ENCODE measurements around the gene PHF12.

DNA sequence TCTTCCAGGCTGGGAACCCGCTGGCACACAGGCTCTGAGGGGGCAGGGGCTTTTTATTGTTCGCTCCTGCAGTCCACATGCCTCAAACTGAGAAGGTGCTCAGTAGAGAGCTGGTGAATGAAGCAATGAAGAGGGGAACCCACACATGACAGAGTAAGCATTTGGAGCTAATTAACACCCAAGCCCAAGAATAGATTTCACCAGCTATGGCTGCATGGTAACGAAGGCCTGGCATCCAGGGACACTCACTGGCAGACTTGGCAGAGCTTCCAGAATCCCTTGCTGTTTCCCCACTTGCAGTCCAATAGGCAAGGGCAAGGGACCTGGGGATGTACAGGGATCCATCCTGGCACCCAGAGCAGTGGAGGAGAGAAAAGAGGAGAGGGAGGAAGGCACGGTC is 66.0 kb downstream of the PHF12 start:
- no peak for TF ChIP-seq CTCF (IDR thresholded peaks at IDR 0.05; ENCODE audit: low read depth, low read length, poor library complexity, severe bottlenecking)
- no peak for TF ChIP-seq EZH2phosphoT487 (IDR thresholded peaks at IDR 0.05; ENCODE audit: borderline replicate concordance, low read length)
